ENCODE data around the gene GPRC6A.

GPRC6A gene

DNA sequence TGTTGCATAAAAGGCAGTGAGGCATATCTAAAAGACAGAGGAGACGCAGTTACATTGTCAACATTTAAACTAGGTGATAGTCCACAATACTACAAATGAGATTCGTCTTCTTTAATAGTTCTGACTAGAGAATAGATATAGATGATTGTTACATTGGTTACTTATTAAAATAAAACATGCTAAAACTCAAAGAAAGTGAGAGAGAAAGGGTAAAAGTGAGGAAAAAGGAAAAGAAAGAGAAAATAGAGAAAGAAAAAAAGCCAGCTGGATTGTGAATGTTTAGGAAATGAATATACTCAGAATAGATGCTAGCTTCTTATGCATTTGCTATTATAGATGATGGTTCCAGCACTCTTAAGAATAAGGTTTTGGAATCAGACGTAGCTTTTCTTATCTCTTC lies 35.7 kb downstream of the GPRC6A start:
- FAIRE-seq (no peak), DNase-seq (ENCODE audit: low spot score) (no peak)

DNA sequence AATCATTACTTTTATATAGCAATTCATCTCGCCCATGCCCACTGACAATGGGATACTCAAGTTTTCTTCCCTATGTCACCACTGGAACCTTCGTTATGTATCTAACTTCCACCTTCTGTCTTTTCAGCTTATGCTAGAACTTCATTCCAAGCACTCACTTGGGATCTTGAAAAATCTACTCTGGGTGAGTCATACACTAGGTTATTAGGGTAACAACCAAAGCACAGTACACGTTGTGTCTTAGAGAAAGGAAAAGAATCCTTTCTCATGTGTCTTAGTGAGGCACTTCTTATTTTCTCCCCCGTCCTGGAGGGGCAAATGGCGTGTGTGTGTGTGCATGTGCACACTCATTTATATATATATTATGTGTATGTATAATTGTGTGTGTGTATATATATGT lies 45.0 kb downstream of the GPRC6A start:
- no peak for DNase-seq (ENCODE audit: low spot score)
- FAIRE-seq, result no peak

DNA sequence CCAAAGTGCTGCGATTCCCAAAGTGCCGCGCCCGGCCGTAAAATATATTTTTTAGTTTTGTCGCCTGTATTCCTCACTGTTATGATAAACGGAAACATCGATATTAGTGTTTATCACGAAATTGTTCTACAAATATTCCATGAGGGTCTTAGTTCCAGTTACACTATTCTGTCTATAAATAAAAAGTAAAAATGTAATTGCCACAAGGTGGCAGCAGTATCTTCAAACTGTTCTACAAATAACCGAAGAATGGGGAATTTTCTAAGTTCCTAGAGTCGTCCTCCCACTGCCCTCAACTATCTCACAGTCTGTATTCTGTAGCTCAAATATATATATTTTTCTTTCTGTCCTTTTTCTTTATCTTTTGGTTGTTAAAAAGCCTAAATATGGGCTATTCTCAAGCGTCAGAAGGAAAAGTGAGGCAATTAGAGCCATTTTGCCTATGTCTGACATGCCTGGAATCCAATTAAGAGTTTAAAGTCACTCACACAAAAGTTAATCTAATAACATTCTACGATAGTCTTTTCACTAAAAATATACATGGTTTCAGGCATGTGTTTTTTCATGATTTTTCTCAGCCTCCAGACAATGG lies 49.2 kb downstream of the GPRC6A start:
- DNase-seq (ENCODE audit: low spot score), result peak; percentile 32
- peak; percentile 58 for FAIRE-seq

DNA sequence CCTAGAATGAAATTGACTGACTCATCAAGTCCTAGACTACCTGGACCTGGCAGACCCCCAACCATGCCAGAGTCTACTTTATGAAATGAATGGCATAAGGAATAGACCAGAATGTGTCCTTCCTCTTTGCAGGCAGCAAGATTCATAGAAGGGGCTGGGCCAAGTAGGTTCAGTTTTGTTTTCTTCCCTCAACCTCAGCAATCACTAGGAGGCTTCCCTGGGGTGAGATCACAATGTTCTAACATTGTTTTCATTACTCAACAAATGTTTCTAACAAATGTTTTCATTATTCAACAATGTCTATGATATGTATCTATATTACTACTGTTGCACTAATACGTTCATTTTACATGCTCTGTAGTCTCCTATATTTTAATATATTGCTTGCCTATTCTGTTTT lies 55.0 kb downstream of the GPRC6A start:
- FAIRE-seq (no peak), DNase-seq (ENCODE audit: low spot score) (no peak)

DNA sequence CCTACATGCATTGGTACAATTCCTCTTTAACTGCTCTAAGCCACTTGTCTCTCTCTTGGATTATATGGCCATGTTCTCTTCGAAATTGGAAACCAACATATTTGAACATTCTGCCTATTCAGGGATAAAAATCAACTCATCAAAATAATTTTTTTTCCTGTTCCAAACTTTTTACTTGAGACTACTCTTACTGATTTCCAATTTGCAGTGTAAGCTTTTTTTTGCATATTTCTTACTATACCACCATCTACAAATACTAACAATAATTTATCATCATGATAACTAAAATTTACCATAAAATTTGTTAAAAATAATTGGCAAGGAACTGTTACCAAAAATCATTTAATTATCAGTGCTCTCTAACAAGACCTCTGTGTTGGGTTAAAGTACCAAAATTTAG lies 56.4 kb downstream of the GPRC6A start:
- FAIRE-seq, result no peak
- DNase-seq (ENCODE audit: low spot score), result no peak

DNA sequence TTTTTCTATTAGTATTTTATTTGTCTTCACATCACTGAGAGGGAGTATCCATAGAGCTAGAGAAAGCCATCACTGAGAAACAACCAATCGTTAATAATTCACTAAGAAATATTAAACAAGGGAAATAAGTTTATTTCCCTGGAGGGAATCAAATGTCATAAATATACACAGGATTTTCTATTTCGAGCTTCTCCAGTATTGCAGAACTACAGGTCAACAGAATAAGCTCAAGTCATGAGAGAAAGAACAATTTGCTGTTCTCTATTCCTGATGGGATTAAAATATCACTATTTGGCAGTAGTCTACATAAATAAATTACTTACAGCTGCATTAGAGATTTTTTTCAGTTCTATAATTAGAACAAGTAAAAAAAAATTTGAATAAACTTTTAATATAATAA lies 61.2 kb downstream of the GPRC6A start:
- FAIRE-seq, result no peak
- DNase-seq (ENCODE audit: low spot score), result no peak

DNA sequence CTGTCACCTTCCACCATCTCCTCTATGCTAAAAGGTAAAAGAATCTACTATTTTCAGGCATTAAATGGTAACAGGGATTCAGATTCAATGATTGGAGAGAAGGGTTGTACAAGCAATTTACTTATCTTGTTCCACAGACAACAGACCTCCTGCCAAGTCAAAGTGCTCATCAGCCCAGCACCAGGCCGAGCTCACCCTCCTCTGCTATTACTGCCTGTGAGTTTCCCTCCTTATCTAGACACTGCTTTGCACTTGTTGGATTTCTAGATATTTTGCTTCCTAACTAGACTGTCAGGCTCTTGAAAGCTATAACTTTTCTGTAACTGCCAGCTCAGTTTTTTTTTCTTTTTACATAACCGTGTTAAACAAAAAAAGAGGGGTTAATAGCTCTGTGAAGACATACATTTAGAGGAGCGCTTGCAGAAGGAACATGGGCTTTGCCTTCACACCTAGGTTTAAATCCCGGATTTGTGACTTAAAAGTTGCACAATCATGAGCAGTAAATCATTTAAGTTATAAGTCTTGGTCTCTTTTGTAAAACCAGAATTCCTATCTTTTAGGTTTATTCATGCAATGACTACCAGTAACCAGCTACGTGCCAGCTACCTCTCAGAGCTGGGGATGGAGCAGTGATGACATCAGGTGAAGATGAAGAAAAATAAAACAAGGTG lies 62.2 kb downstream of the GPRC6A start:
- no peak for DNase-seq (ENCODE audit: low spot score)
- FAIRE-seq, result no peak

DNA sequence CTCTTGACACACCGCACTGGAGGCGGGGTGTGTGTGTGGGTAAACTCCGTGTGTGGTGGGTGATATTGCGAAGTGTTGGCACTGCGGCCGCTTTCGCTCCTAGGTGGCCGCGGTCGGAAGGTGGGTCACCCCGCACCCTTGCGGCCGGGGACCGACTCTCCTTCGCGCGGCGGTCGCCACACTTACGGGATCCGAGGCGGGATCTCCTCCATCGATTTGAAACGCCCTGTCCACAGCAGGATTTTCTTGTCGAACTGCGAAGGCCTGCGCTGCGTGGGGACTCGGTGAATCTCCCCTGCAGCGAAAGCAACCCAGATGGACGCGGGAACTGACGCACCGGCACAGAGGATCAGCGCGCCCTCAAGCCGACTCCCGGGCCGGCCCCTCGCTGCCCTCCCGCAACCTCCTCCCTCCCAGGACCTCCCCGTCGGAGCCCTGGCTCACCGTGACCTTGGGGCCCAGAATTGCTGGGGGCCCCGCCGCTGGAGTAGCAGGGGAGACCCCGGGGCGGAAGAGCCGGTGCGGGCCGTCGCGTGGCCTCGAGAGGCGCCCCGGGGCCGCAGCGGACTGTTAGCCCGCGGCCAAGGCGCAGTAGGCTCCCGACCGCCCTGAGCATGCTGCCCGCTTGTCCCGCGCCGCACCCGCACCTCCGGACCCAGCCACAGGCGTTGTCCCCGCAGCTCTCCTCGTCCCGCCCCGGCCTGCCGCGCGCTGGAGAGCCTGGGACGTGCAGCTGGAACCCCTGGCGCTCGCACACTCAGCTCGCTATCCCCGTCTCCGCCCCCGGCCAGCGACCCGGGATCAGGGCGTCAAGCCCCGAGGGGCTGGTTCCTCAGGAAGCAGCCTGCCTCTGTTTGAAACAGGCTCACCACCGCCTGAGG lies 63.7 kb downstream of the GPRC6A start, which contains the start of gene FAM162B:
TSS of gene FAM162B (minus strand) at position 759 of the 881 bp plus-strand sequence. CDS start at position 616, 143 bp downstream.
- FAIRE-seq, result no peak
- no peak for DNase-seq (ENCODE audit: low spot score)

DNA sequence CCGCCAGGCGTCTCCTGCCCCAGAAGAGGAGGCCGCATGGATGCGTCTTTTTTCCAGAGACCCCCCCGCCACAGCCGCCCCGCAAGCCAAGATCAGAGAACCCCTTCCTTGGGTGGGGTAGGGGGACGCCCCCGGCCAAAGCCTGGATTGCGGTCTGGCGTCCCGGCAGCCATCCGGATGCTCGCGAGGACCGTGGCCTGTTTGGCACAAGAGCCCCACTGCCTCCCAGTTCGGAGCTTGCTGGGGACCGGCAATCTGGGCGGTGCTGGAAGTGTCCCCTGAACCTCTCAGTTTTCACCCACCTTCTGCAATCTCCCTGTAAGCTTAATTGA lies 64.3 kb downstream of the GPRC6A start:
- no peak for FAIRE-seq
- DNase-seq (ENCODE audit: low spot score), result no peak

DNA sequence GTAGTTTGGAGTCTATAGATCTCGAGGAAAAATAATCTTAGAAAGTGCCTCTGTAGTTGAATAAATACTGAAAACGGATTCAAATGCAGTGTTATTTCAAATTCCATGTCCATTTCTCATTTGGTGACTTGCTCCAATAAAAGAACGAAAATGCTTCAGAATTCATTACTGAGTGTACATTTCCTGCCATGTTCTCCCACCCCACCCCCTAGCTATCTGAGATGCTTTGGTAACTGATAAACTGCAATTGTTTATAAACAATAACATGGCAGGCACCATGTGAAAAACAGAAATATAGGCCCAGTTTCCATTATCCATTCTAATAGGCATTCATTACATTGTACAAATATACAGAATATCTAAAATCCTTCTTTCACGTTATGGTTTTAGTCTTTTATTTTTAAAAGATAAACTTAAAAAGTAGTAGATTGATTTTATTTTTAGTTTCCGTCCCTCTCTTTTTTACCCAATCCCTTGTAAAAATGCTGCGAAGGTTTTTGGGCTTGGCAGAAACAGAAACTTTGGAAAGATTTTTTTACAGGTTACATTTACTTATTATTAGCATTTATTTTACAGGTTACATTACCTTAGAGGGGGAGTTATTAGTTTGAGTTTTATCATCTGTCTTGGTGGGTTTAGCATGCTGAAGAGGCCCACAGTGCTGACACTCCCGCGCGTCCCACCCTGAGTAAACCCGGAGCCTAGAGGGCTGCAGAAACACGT lies 64.8 kb downstream of the GPRC6A start:
- DNase-seq (ENCODE audit: low spot score) (no peak), FAIRE-seq (no peak)

DNA sequence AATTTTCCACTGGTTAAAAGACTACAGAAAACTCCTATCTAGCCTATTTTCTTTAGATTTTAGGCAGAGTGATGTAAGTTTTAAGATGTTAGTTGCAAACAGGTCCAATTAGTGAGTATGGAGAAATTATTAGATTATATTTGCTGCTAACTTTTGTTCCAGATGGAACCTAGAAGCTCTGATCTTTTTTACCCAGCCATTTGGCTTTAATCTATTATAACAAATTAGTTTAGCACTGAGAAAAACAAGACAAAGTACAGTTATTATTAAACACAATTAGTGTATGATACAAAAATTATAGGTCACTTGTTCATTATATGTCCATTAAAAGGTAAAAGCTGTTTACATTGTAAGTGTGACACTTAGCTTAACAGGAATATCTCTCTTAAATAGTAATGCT lies 65.8 kb downstream of the GPRC6A start:
- no peak for FAIRE-seq
- DNase-seq (ENCODE audit: low spot score), result no peak

DNA sequence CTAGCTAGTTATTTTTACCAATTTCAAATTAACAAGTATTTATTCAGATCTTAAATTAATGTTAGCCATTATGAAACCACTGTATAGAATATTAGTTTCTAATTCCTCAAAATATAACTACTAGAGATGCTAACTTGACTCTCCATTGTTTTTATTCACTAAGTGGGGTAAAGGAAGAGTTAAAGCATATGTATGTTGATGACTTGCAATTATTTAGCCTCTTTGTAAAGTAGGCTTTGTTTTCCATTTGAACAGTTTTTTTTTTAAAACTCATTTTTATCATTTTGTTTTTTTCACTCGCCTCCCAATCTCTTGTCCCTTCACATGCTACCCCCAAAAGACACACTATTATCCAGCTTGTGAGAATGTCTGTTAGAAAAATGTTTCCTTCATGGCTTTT lies 66.6 kb downstream of the GPRC6A start:
- FAIRE-seq (no peak), DNase-seq (ENCODE audit: low spot score) (no peak)

DNA sequence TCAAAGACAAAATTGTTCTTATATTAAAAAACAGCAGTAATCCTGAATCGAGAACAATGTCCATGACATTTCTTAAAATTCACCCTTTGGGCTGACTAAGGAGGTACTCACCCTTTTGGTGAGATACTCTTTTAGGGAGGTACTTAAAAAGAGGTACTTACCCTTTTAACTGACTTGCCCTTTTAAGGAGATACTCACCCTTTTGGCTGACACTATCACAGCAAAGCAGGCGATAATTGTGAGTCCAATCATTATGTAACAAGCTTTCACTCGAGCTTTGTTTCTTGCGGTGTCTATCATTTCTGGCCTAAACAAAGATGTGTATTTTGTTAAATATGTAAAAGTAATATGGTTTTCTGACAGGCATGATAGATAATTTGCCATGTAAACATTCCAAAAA lies 67.1 kb downstream of the GPRC6A start:
- DNase-seq (ENCODE audit: low spot score) (no peak), FAIRE-seq (no peak)

DNA sequence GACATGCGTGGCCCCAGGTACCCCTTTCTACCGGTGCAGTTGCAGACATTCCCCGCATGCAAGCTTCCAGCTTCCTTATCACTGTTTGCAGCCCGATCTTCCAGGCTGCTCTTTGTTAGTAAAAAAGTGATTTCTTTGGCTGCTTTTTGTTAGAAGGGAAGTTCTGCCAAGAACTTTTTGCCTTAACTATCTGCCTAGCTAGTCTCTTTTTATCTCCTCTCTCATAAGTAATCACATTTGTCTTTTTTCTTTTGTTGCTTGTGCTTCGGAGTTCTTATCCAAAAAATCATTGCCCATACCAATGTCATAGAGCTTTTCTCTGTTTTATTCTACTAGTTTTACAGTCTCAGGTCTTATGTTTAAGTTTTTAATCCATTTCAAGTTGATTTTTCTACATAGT lies 83.7 kb downstream of the GPRC6A start:
- DNase-seq (ENCODE audit: low spot score) (no peak), FAIRE-seq (no peak)
